CD4-positive, alpha-beta T cell (primary cell): ENCODE measurements around the gene DMKN. TPM values are rescaled to one million over a fixed set of nuclear protein-coding genes. Genes with fewer than 3 reads are reported as not detected.

ENCODE experiments used
- ATAC-seq: fragments of 200-7000 bp; cut with Tn5 transposase; one replicate; pipeline ENCODE4 v1.10.0; 2022; ENCODE audit warnings: mild to moderate bottlenecking; ENCODE audit not compliant: poor library complexity
- CTCF ChIA-PET: fragments of 350-600 bp; sonication (Branson Sonifier 250); formaldehyde crosslinking; loops from one replicate; lab custom pipeline; 2021; ENCODE audit warnings: antibody characterized with exemption, inconsistent platforms; lab: Charles Lee
- POLR2A ChIA-PET: fragments of 350-600 bp; sonication (Branson Sonifier 250); formaldehyde crosslinking; loops from one replicate; lab custom pipeline; 2021; ENCODE audit warnings: antibody characterized with exemption, inconsistent platforms; lab: Charles Lee
- DNase-seq, 14 experiments: peaks; one replicate each; pipeline ENCODE4 v3.0.0-alpha.2; 2013 to 2020; ENCODE audit warnings: mixed read lengths in 2 of 14
- H3K27ac ChIP-seq, 2 donors: one replicate each; pipeline versions ENCODE4 v1.5.1 to v1.7.0; 2013; ENCODE audit warnings: low read length in 2 of 2, low read depth in 1 of 2, mild to moderate bottlenecking in 1 of 2
- H3K27me3 ChIP-seq, 2 experiments: 1 replicate in 1 of 2; 2 replicates in 1 of 2; pipeline versions ENCODE4 v1.6.1 to v1.7.0; 2013; ENCODE audit warnings: low read length in 2 of 2, control low read depth in 1 of 2, mild to moderate bottlenecking in 1 of 2, moderate library complexity in 1 of 2; ENCODE audit not compliant: insufficient read depth in 2 of 2, control insufficient read depth in 1 of 2
- H3K36me3 ChIP-seq: one replicate; pipeline ENCODE4 v1.6.1; 2013; ENCODE audit warnings: low read length, control low read depth; ENCODE audit not compliant: insufficient read depth
- H3K4me1 ChIP-seq: one replicate; pipeline ENCODE4 v1.6.1; 2013; ENCODE audit warnings: low read length, control low read depth; ENCODE audit not compliant: insufficient read depth
- H3K4me3 ChIP-seq: one replicate; pipeline ENCODE4 v1.5.1; 2013; ENCODE audit warnings: mild to moderate bottlenecking, low read length, moderate library complexity
- H3K9me3 ChIP-seq, 2 experiments: 1 replicate in 1 of 2; 2 replicates in 1 of 2; pipeline versions ENCODE4 v1.6.1 to v1.7.0; 2013; ENCODE audit warnings: low read length in 2 of 2, mild to moderate bottlenecking in 2 of 2, control low read depth in 1 of 2, moderate library complexity in 1 of 2; ENCODE audit not compliant: control insufficient read depth in 1 of 2, insufficient read depth in 1 of 2
- H3K27ac Mint-ChIP-seq: one replicate; pipeline ENCODE4 v1.8.0; 2020; ENCODE audit warnings: mixed read lengths
- H3K27me3 Mint-ChIP-seq: one replicate; pipeline ENCODE4 v1.8.0; 2021; ENCODE audit warnings: mixed read lengths
- H3K36me3 Mint-ChIP-seq: one replicate; pipeline ENCODE4 v1.8.0; 2021; ENCODE audit warnings: low read depth, mixed read lengths
- H3K4me1 Mint-ChIP-seq: one replicate; pipeline ENCODE4 v1.8.0; 2021; ENCODE audit warnings: low read depth, mixed read lengths
- H3K4me3 Mint-ChIP-seq: one replicate; pipeline ENCODE4 v1.8.0; 2020; ENCODE audit warnings: mild to moderate bottlenecking, mixed read lengths
- H3K9me3 Mint-ChIP-seq: one replicate; pipeline ENCODE4 v1.8.0; 2020; ENCODE audit warnings: mixed read lengths
- CTCF ChIP-seq: fragments of 200-600 bp; IDR thresholded peaks from one replicate; pipeline ENCODE4 v1.8.0; 2022; ENCODE audit warnings: antibody characterized with exemption, mild to moderate bottlenecking
- intact Hi-C, 2 experiments: fragments of 100-400 bp; cut with DNase I in 1 of 2; cut with micrococcal nuclease in 1 of 2; formaldehyde crosslinking; loops; one replicate each; pipeline versions ENCODE4 v1.15.1 to v1.9.0; 2023 to 2025; cut with DNase I, micrococcal nuclease
- total RNA-seq, 174 experiments: library from RNA in 2 of 174; stranded (reverse) in 2 of 174; gene quantifications; one replicate each; pipeline ENCODE4 v1.2.3 and lab custom pipeline; 2021 to 2026

Gene DMKN
- total RNA-seq, 2 experiments from 2014 or later: not detected

GRCh38 chr19:35447606-35448469 is 65.6 kb downstream of the DMKN start, which contains the start of gene FFAR2:
FFAR2 (plus strand) TSS chr19:35448257; CDS start chr19:35449715, 1,458 bp downstream.
- H3K4me3 ChIP-seq: no peak within 1 kb of the TSS
- H3K36me3 Mint-ChIP-seq: no peaks in the 10 kb centered on the region

More at GRCh38 chr19:35447606-35448469, 65.6 kb downstream of the DMKN start, which contains the start of gene FFAR2:
- peaks cover 0 to 4% of the 10 kb centered on the region in 2 experiments for H3K27me3 ChIP-seq
- no peak for TF ChIP-seq CTCF
- no peak within 1 kb of the TSS for H3K4me3 Mint-ChIP-seq
- DNase-seq (no peak), ATAC-seq (no peak)
- ChIA-PET POLR2A (interaction anchor here (1.8 kb wide), 1 partner anchor 15 kb away, joined by 3 read pairs; no protein-coding TSS in a partner anchor), CTCF (no interaction called here)
- no peak within 1 kb of the TSS for H3K27ac Mint-ChIP-seq
- H3K9me3 ChIP-seq: no peaks in the 10 kb centered on the region
- peak within 1 kb of the TSS in 1 of 2 donors; percentile 9 for H3K27ac ChIP-seq
- H3K27me3 Mint-ChIP-seq: peaks cover 6% of the 10 kb centered on the region
- H3K36me3 ChIP-seq: no peaks in the 10 kb centered on the region
- H3K9me3 Mint-ChIP-seq: no peaks in the 10 kb centered on the region
- intact Hi-C loops: no loop called here
- peaks cover 51% of the 10 kb centered on the region for H3K4me1 ChIP-seq
- H3K4me1 Mint-ChIP-seq: peaks cover 41% of the 10 kb centered on the region

Other genes starting within 250 kb of the DMKN start
- 100 to 1,000 TPM; 335 to 344 TPM for gene USF2, start 244.7 kb downstream of the DMKN start, total RNA-seq
- 1 to 10 TPM; 1.5 to 1.6 TPM for gene HAMP, start 231.1 kb downstream of the DMKN start, total RNA-seq
- not detected for gene MAG, start 221.5 kb downstream of the DMKN start, total RNA-seq
- gene CD22, start 184.5 kb downstream of the DMKN start, total RNA-seq: under 1 TPM; 0.52 to 0.67 TPM
- gene FFAR1, start 165.7 kb downstream of the DMKN start, total RNA-seq: not detected
- gene FFAR3, start 155.2 kb downstream of the DMKN start, total RNA-seq: not detected
- gene GPR42, start 142.6 kb downstream of the DMKN start, total RNA-seq: under 1 TPM in 1 of 2 experiments, not detected in 1; 0.14 TPM
- under 1 TPM in 1 of 2 experiments, not detected in 1; 0.41 TPM for gene FFAR2, start 65.4 kb downstream of the DMKN start, total RNA-seq
- not detected for gene KRTDAP, start 23.2 kb downstream of the DMKN start, total RNA-seq
- gene SBSN, start 14.7 kb upstream of the DMKN start, total RNA-seq: not detected
- gene GAPDHS, start 19.8 kb upstream of the DMKN start, total RNA-seq: not detected
- 10 to 100 TPM; 20.3 to 22.0 TPM for gene TMEM147, start 32.0 kb upstream of the DMKN start, total RNA-seq
- not detected for gene ATP4A, start 50.0 kb upstream of the DMKN start, total RNA-seq
- not detected for gene PMIS2, start 72.5 kb upstream of the DMKN start, total RNA-seq
- gene HAUS5, start 99.1 kb upstream of the DMKN start, total RNA-seq: 10 to 100 TPM; 28.4 to 29.9 TPM
- 10 to 100 TPM; 45.7 to 48.8 TPM for gene RBM42, start 115.4 kb upstream of the DMKN start, total RNA-seq
- under 1 TPM; 0.58 to 0.59 TPM for gene ETV2, start 128.1 kb upstream of the DMKN start, total RNA-seq
- 100 to 1,000 TPM; 136 to 144 TPM for gene COX6B1, start 134.7 kb upstream of the DMKN start, total RNA-seq
- under 1 TPM; 0.36 to 0.47 TPM for gene UPK1A, start 152.9 kb upstream of the DMKN start, total RNA-seq
- gene ZBTB32, start 190.9 kb upstream of the DMKN start, total RNA-seq: 1 to 10 TPM; 2.2 to 3.3 TPM
- gene KMT2B, start 204.4 kb upstream of the DMKN start, total RNA-seq: 10 to 100 TPM; 59.4 to 59.7 TPM
- 10 to 100 TPM; 40.3 to 43.1 TPM for gene IGFLR1, start 228.8 kb upstream of the DMKN start, total RNA-seq
- gene U2AF1L4, start 231.8 kb upstream of the DMKN start, total RNA-seq: 10 to 100 TPM; 74.6 to 85.8 TPM
- 1 to 10 TPM; 7.3 to 9.4 TPM for gene PSENEN, start 232.0 kb upstream of the DMKN start, total RNA-seq
- gene LIN37, start 234.9 kb upstream of the DMKN start, total RNA-seq: 1 to 10 TPM; 4.8 to 6.0 TPM
- gene HSPB6, start 243.4 kb upstream of the DMKN start, total RNA-seq: not detected
- 10 to 100 TPM; 19.4 to 22.6 TPM for gene PROSER3, start 244.5 kb upstream of the DMKN start, total RNA-seq